ENCODE results near the gene SERINC5.

SERINC5 gene

DNA sequence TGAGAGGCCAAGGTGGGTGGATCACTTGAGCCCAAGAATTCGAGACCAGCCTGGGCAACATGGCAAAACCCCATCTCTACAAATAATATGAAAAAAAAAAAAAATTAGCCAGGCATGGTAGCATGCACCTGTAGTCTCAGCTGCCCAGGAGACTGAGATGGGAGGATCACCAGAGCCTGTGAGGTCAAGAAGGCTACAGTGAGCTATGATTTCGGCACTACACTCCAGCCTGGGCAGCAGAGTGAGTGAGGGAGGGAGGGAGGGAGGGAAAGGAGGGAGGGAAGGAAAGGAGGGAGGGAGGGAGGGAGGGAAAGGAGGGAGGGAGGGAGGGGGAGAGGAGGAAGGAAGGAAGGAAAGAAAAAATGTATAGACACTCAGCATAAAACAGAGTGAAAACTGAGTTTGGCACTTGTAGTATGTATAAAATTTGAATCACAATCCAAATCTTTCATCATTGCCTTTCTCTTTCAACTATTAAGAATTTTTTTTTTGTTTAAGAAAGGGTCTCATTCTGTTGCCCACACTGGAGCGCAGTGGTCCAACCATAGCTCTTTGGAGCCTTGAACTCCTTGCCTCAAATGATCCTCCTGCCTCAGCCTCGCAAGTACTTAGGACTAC lies 27.8 kb downstream of the SERINC5 start:
- no peak for DNase-seq (ENCODE audit: low read depth, low spot score)
- TF ChIP-seq, protein P1, sequence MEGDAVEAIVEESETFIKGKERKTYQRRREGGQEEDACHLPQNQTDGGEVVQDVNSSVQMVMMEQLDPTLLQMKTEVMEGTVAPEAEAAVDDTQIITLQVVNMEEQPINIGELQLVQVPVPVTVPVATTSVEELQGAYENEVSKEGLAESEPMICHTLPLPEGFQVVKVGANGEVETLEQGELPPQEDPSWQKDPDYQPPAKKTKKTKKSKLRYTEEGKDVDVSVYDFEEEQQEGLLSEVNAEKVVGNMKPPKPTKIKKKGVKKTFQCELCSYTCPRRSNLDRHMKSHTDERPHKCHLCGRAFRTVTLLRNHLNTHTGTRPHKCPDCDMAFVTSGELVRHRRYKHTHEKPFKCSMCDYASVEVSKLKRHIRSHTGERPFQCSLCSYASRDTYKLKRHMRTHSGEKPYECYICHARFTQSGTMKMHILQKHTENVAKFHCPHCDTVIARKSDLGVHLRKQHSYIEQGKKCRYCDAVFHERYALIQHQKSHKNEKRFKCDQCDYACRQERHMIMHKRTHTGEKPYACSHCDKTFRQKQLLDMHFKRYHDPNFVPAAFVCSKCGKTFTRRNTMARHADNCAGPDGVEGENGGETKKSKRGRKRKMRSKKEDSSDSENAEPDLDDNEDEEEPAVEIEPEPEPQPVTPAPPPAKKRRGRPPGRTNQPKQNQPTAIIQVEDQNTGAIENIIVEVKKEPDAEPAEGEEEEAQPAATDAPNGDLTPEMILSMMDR (IDR thresholded peaks at IDR 0.05; ENCODE audit: insufficient read depth, low read length, missing control alignments), result no peak
- H3K4me3 ChIP-seq (ENCODE audit: low read depth, low read length), result no peak overlapping the region
- POLR2A ChIA-PET, result no interaction called here
- CTCF ChIA-PET, result no interaction called here

DNA sequence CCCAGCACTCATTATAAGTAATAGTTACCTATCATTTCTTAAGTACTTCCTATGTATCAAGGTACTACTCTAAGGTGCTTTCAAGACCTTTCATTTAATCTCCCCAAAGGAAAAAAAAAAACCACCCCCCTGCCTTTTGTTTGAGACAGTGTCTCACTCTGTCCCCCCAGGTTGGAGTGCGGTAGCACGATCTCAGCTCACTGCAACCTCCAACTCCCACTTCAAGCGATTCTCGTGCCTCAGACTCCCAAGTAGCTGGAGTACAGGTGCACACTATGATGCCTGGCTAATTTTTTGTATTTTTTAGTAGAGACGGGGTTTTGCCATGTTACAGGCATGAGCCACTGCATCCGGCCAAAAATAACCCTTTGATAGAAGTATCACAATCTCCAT lies 29.9 kb downstream of the SERINC5 start:
- H3K4me3 ChIP-seq (ENCODE audit: low read depth, low read length), result no peak overlapping the region
- ChIA-PET CTCF (no interaction called here), POLR2A (no interaction called here)
- TF ChIP-seq, protein P1 (IDR thresholded peaks at IDR 0.05; ENCODE audit: insufficient read depth, low read length, missing control alignments), result no peak
- DNase-seq (ENCODE audit: low read depth, low spot score), result no peak

DNA sequence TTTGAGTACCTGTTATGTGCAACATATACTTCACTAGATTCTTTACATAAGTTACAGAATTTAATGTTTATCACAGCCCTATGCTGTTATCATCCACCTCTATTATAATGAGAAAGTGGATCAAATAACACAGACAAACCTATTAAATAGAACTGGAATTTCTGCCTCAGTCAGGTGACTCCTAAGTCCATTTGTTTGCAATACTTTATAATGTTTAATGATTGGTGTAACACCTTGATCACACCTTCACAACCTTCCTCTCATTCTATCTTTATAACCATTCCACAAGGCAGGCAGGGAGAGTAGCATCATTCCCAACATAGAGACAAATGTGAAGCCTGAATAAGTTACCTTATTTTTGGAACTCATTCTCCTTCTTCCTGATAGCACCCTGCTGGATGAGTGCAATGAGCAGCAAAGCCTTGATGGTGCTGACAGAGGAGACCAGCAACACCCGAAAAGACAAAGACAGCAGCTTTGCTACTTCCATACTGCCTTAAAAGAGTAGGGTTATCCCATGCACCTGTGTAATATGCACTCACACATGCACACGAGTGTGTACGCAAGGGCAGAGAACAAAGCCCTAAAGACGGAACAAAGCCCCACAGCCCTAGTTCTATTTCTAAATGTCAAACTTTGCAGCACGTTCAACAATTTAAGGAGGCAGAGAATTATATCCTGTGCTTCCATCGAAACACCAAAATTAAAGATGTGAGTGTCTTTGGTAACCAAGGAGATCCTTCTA lies 30.5 kb downstream of the SERINC5 start:
- no peak overlapping the region for H3K4me3 ChIP-seq (ENCODE audit: low read depth, low read length)
- POLR2A ChIA-PET, result no interaction called here
- no peak for DNase-seq (ENCODE audit: low read depth, low spot score)
- CTCF ChIA-PET, result no interaction called here
- TF ChIP-seq, protein P1 (IDR thresholded peaks at IDR 0.05; ENCODE audit: insufficient read depth, low read length, missing control alignments), result no peak

DNA sequence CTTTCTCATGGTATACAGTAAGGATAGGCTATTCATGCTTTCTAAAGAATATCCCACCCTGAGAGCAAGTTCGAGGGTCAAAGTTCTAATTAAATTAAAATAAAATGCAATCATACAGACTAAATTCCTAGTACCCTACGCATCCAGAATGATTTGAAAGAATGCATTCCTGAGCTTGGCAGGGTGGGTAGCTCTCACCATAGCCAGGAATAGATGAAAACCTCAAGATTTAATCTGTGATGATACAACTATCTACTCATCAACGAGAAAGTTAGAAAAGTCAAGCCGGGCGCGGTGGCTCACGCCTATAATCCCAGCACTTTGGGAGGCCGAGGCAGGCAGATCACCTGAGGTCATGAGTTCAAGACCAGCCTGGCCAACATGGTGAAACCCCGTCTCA lies 32.3 kb downstream of the SERINC5 start:
- TF ChIP-seq, protein P1 (IDR thresholded peaks at IDR 0.05; ENCODE audit: insufficient read depth, low read length, missing control alignments), result no peak
- no peak for DNase-seq (ENCODE audit: low read depth, low spot score)
- POLR2A ChIA-PET, result no interaction called here
- CTCF ChIA-PET, result no interaction called here
- H3K4me3 ChIP-seq (ENCODE audit: low read depth, low read length), result no peak overlapping the region

DNA sequence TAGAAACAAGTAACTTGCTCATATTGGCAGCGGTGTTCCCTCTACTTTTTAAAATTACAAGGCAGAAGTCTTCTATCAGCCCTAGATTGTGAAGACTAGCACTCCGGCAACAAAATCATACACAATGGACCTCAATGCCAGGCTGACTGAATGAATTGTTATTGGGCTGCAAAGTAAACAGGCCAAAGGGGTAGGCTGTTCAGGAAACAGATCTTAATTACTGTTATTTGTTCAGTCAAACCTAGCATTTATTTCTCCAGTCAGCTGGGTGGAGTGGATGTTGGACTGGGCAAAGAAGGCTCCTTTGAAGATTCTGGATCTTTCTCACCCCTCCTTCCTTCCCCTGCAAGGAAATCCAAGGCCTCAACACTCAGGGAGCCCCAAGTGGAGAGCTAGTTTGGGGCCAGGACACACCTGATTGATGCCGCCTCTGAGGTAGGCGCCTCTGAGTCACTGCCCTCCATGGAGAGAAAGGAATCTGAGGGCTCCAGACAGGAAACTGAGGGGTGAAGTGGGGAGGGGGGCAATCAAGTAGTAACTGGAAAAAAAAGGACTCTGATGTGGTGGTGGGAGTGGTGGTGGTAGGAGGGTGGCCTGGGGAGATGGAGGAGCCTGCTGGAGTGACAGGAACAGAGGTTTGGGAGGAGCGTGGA lies 35.5 kb downstream of the SERINC5 start:
- POLR2A ChIA-PET, result no interaction called here
- TF ChIP-seq, protein P1 (IDR thresholded peaks at IDR 0.05; ENCODE audit: insufficient read depth, low read length, missing control alignments), result no peak
- H3K4me3 ChIP-seq (ENCODE audit: low read depth, low read length), result no peak overlapping the region
- CTCF ChIA-PET, result no interaction called here
- no peak for DNase-seq (ENCODE audit: low read depth, low spot score)

DNA sequence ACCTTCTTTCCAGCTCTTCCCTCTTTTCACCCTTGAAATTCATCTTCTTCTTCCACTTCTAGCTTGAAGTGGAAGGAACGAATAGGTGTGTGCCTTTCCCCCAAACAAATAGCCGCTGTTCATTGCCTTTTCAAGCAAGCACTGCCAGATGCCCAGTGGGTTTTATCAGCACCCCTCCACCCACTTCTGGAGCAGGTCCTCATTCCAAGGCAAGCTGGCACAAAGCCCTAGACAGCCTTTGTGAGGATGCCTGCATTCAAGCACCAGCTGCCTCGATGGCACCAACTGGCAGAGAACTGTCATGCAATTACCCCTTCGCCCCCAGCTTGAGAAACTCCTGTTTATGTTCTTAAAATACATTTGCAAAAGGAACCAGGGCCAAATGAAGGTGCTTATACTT lies 36.5 kb downstream of the SERINC5 start:
- CTCF ChIA-PET, result interaction anchor here (1.2 kb wide), 1 partner anchor 15 kb away, joined by 3 read pairs; no protein-coding TSS in a partner anchor
- no peak for DNase-seq (ENCODE audit: low read depth, low spot score)
- no peak overlapping the region for H3K4me3 ChIP-seq (ENCODE audit: low read depth, low read length)
- TF ChIP-seq, protein P1 (IDR thresholded peaks at IDR 0.05; ENCODE audit: insufficient read depth, low read length, missing control alignments), result no peak
- POLR2A ChIA-PET, result no interaction called here
